DMS79 treated with DMSO at 0.1 percent for 48 hours (cell line): ENCODE measurements around the gene TTLL1.
"Not testable (repeated sequence)": the region's sequence is repeated elsewhere in the genome, so short reads cannot be mapped to it uniquely, and the experiment has no call there.

Experiments used
- DNase-seq: peaks from one replicate; lab custom pipeline; 2025; lab: John Stamatoyannopoulos, UW

The TTLL1 gene

GRCh38 chr22:43066844-43067385 lies 22.3 kb downstream of the TTLL1 start:
- DNase-seq: no peak

GRCh38 chr22:43066134-43066533 lies 23.1 kb downstream of the TTLL1 start:
- no peak for DNase-seq

- no peak for DNase-seq
Observed at GRCh38 chr22:43060183-43060582, 29.0 kb downstream of the TTLL1 start.

- no peak for DNase-seq
Observed at GRCh38 chr22:43057641-43058040, 31.6 kb downstream of the TTLL1 start.

GRCh38 chr22:43053176-43053575 lies 36.0 kb downstream of the TTLL1 start:
- no peak for DNase-seq

GRCh38 chr22:43050995-43051394 lies 38.2 kb downstream of the TTLL1 start:
- no peak for DNase-seq

GRCh38 chr22:43047605-43048004 lies 41.6 kb downstream of the TTLL1 start:
- no peak for DNase-seq

GRCh38 chr22:43044290-43044712 lies 44.9 kb downstream of the TTLL1 start:
- peak; percentile 32 for DNase-seq

GRCh38 chr22:43042101-43042780 lies 47.0 kb downstream of the TTLL1 start:
- peak; percentile 61 for DNase-seq

- DNase-seq: no peak
Observed at GRCh38 chr22:43039800-43040199, 49.4 kb downstream of the TTLL1 start.

- no peak for DNase-seq
Observed at GRCh38 chr22:43038325-43038724, 50.9 kb downstream of the TTLL1 start.

- DNase-seq: no peak
Observed at GRCh38 chr22:43036282-43036829, 52.8 kb downstream of the TTLL1 start.

- DNase-seq: no peak
Observed at GRCh38 chr22:43035250-43035649, 53.9 kb downstream of the TTLL1 start.

- DNase-seq: no peak
Observed at GRCh38 chr22:43031617-43032016, 57.6 kb downstream of the TTLL1 start.

GRCh38 chr22:43018615-43019014 lies 70.6 kb downstream of the TTLL1 start:
- DNase-seq: no peak

GRCh38 chr22:43017525-43018460 lies 71.4 kb downstream of the TTLL1 start:
- no peak for DNase-seq

- not testable (repeated sequence) for DNase-seq
Observed at GRCh38 chr22:43016150-43016549, 73.0 kb downstream of the TTLL1 start.

GRCh38 chr22:43015677-43016042 lies 73.5 kb downstream of the TTLL1 start:
- no peak for DNase-seq

GRCh38 chr22:43014869-43015676 lies 74.1 kb downstream of the TTLL1 start, which contains the start of gene PACSIN2:
TSS of gene PACSIN2 (minus strand) at chr22:43015149. CDS start at chr22:42912080, 103,069 bp downstream.
- DNase-seq: peak; percentile 76

- peak; percentile 7 for DNase-seq
Observed at GRCh38 chr22:43014316-43014868, 74.8 kb downstream of the TTLL1 start.
